ENCODE results near the gene ITCH.
A peak's percentile ranks its signal among the peaks of the same experiment; 100 is the strongest.
"Not testable (repeated sequence)": the region's sequence is repeated elsewhere in the genome, so short reads cannot be mapped to it uniquely, and the experiment has no call there.

The ITCH gene

GRCh38 chr20:34363465-34364222 lies 571 bp downstream of the ITCH start:
- H3K4me3 ChIP-seq (ENCODE audit: low read depth, low read length), result peak overlapping the region; percentile 76
- DNase-seq (ENCODE audit: low read depth), result no peak
- TF ChIP-seq CTCF (IDR thresholded peaks at IDR 0.05; ENCODE audit: low read depth, low read length, missing control alignments), result no peak

- no peak for DNase-seq (ENCODE audit: low read depth)
- no peak for TF ChIP-seq CTCF (IDR thresholded peaks at IDR 0.05; ENCODE audit: low read depth, low read length, missing control alignments)
- peak overlapping the region; percentile 76 for H3K4me3 ChIP-seq (ENCODE audit: low read depth, low read length)
Observed at GRCh38 chr20:34364223-34364506, 1.1 kb downstream of the ITCH start.

- no peak for TF ChIP-seq CTCF (IDR thresholded peaks at IDR 0.05; ENCODE audit: low read depth, low read length, missing control alignments)
- DNase-seq (ENCODE audit: low read depth), result peak; percentile 80
- no peak overlapping the region for H3K4me3 ChIP-seq (ENCODE audit: low read depth, low read length)
Observed at GRCh38 chr20:34365765-34366213, 2.7 kb downstream of the ITCH start.

- TF ChIP-seq CTCF (IDR thresholded peaks at IDR 0.05; ENCODE audit: low read depth, low read length, missing control alignments), result no peak
- DNase-seq (ENCODE audit: low read depth), result no peak
- no peak overlapping the region for H3K4me3 ChIP-seq (ENCODE audit: low read depth, low read length)
Observed at GRCh38 chr20:34367155-34367554, 4.1 kb downstream of the ITCH start.

- not testable (repeated sequence) for DNase-seq (ENCODE audit: low read depth); H3K4me3 ChIP-seq (ENCODE audit: low read depth, low read length)
Observed at GRCh38 chr20:34367911-34368310, 4.8 kb downstream of the ITCH start.

GRCh38 chr20:34368547-34368946 lies 5.5 kb downstream of the ITCH start:
- H3K4me3 ChIP-seq (ENCODE audit: low read depth, low read length), result no peak overlapping the region
- DNase-seq (ENCODE audit: low read depth), result no peak
- no peak for TF ChIP-seq CTCF (IDR thresholded peaks at IDR 0.05; ENCODE audit: low read depth, low read length, missing control alignments)

- no peak for DNase-seq (ENCODE audit: low read depth)
- TF ChIP-seq CTCF (IDR thresholded peaks at IDR 0.05; ENCODE audit: low read depth, low read length, missing control alignments), result no peak
- H3K4me3 ChIP-seq (ENCODE audit: low read depth, low read length), result no peak overlapping the region
Observed at GRCh38 chr20:34369265-34369664, 6.2 kb downstream of the ITCH start.

Data from GM12864 (cell line).